Naive thymus-derived CD4-positive, alpha-beta T cell (primary cell): Measurements from ENCODE around the gene SMG9. TPM values are rescaled to one million over a fixed set of nuclear protein-coding genes. Genes with fewer than 3 reads are reported as not detected.

ENCODE experiments used
- ATAC-seq: fragments of 150-1000 bp; cut with Tn5 transposase; 2 replicates; pipeline ENCODE4 v1.10.0; 2021; ENCODE audit warnings: mild to moderate bottlenecking, moderate library complexity
- CTCF ChIA-PET: fragments of 350-600 bp; sonication (Branson Sonifier 250); formaldehyde crosslinking; loops from one replicate; lab custom pipeline; 2021; ENCODE audit warnings: antibody characterized with exemption; lab: Charles Lee
- POLR2A ChIA-PET: fragments of 350-600 bp; sonication (Branson Sonifier 250); formaldehyde crosslinking; loops from one replicate; lab custom pipeline; 2021; ENCODE audit warnings: antibody characterized with exemption, inconsistent platforms; lab: Charles Lee
- DNase-seq, 9 donors: peaks; one replicate each; pipeline versions ENCODE4 v3.0.0 to v3.0.0-alpha.2; 2020 to 2022; ENCODE audit warnings: mixed read lengths in 1 of 9
- H3K27ac ChIP-seq: one replicate; pipeline ENCODE4 v1.7.0; 2013; ENCODE audit warnings: mild to moderate bottlenecking, low read depth, low read length, moderate library complexity
- H3K27me3 ChIP-seq, 2 donors: one replicate each; pipeline ENCODE4 v1.7.0; 2013; ENCODE audit warnings: low read length in 2 of 2, mild to moderate bottlenecking in 2 of 2, moderate library complexity in 2 of 2; ENCODE audit not compliant: control insufficient read depth in 2 of 2, insufficient read depth in 2 of 2
- H3K36me3 ChIP-seq, 3 experiments: 1 replicate in 2 of 3; 2 replicates in 1 of 3; pipeline ENCODE4 v1.7.0; 2013; ENCODE audit warnings: low read length in 3 of 3, mild to moderate bottlenecking in 3 of 3, moderate library complexity in 1 of 3; ENCODE audit not compliant: insufficient read depth in 3 of 3, control insufficient read depth in 2 of 3
- H3K4me1 ChIP-seq, 2 donors: one replicate each; pipeline ENCODE4 v1.7.0; 2013; ENCODE audit warnings: low read length in 2 of 2, mild to moderate bottlenecking in 2 of 2, moderate library complexity in 1 of 2; ENCODE audit not compliant: control insufficient read depth in 2 of 2, insufficient read depth in 2 of 2
- H3K4me3 ChIP-seq: 2 replicates; pipeline ENCODE4 v1.7.0; 2013; ENCODE audit warnings: mild to moderate bottlenecking, low read length
- H3K9me3 ChIP-seq, 3 experiments: 1 replicate in 2 of 3; 2 replicates in 1 of 3; pipeline ENCODE4 v1.7.0; 2013; ENCODE audit warnings: low read length in 3 of 3; ENCODE audit not compliant: control insufficient read depth in 2 of 3
- H3K27ac Mint-ChIP-seq, 9 donors: one replicate each; pipeline ENCODE4 v1.8.0; 2020 to 2022; ENCODE audit warnings: mixed read lengths in 9 of 9, mild to moderate bottlenecking in 8 of 9, moderate library complexity in 5 of 9, inconsistent platforms in 2 of 9
- H3K27me3 Mint-ChIP-seq, 5 donors: one replicate each; pipeline ENCODE4 v1.8.0; 2021 to 2022; ENCODE audit warnings: mixed read lengths in 5 of 5, mild to moderate bottlenecking in 1 of 5
- H3K36me3 Mint-ChIP-seq, 5 donors: one replicate each; pipeline ENCODE4 v1.8.0; 2020 to 2022; ENCODE audit warnings: mixed read lengths in 5 of 5, mild to moderate bottlenecking in 3 of 5, inconsistent platforms in 1 of 5
- H3K4me1 Mint-ChIP-seq, 7 donors: one replicate each; pipeline ENCODE4 v1.8.0; 2020 to 2022; ENCODE audit warnings: mixed read lengths in 7 of 7, mild to moderate bottlenecking in 3 of 7, inconsistent platforms in 1 of 7
- H3K4me3 Mint-ChIP-seq, 10 donors: one replicate each; pipeline ENCODE4 v1.8.0; 2020 to 2022; ENCODE audit warnings: mild to moderate bottlenecking in 10 of 10, mixed read lengths in 10 of 10, moderate library complexity in 6 of 10, inconsistent platforms in 2 of 10
- H3K9me3 Mint-ChIP-seq, 11 donors: one replicate each; pipeline ENCODE4 v1.8.0; 2020 to 2022; ENCODE audit warnings: mixed read lengths in 11 of 11, mild to moderate bottlenecking in 4 of 11, inconsistent platforms in 1 of 11, moderate library complexity in 1 of 11
- intact Hi-C, 2 donors: fragments of 100-400 bp; cut with micrococcal nuclease; formaldehyde crosslinking; loops; one replicate each; pipeline ENCODE4 v1.15.1; 2023
- polyA plus RNA-seq, 2 donors: library from polyadenylated mRNA; unstranded; fragments of 300-500 nt; fragmentation: Illumina TruSeq; gene quantifications; one replicate each; pipeline ENCODE4 v1.2.3, GENCODE V29; 2021
- total RNA-seq, 6 experiments: library from RNA in 5 of 6; stranded (reverse) in 5 of 6; gene quantifications; 1 replicate in 5 of 6; 2 replicates in 1 of 6; pipeline ENCODE4 v1.2.3 and lab custom pipeline; 2021 to 2026

The SMG9 gene
- total and polyA plus RNA-seq, 7 experiments from 2014 or later: 7.9 to 75.9 (median 50.5) TPM

DNA sequence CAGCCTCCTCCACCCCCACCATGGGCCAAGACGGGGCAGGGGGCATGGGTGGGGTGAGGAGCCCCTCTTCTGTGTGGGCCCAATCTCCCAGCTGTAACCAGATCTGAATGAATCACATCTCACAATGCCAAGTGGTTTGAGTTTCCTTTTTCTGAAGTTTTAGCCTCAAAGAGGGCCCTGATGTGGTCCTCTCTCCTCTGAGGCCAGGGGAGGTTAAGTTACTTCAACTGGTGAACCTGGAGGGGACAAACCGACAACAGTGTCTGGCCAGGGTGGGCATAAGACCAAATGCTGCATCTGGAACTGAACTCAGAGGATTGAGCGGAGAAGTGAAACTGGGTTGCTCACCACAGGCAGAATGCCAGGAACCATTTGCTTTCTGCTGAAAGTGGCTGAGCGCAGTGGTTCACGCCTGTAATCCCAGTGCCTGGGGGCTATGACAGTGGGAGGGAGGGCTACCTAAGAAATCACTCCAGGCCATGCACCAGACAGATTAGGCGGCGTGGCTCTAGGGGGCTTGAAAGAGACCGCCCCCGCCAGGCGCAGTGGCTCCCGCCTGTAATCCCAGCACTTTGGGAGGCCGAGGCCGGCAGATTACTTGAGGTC is 54.3 kb downstream of the SMG9 start:
- ATAC-seq: peak; percentile 15
- peak overlapping the region; percentile 47 to 100 (median 91) for H3K27ac Mint-ChIP-seq
- H3K4me1 Mint-ChIP-seq: peaks cover 12 to 28% (median 22%) of the 10 kb centered on the region in 7 donors
- Histone ChIP-seq H3K27me3 (peaks cover 0 to 3% of the 10 kb centered on the region in 2 donors), H3K9me3 (no peaks in the 10 kb centered on the region), H3K36me3 (no peaks in the 10 kb centered on the region), H3K4me1 (peaks cover 3 to 13% of the 10 kb centered on the region in 2 donors), H3K27ac (peak overlapping the region; percentile 34), H3K4me3 (no peak overlapping the region)
- H3K9me3 Mint-ChIP-seq: peaks cover 0 to 8% (median 0%) of the 10 kb centered on the region in 11 donors
- peak in 4 of 9 donors; percentile 1 to 10 (median 4) for DNase-seq
- ChIA-PET POLR2A (interaction anchor here (0.8 to 1.4 kb wide), 2 partner anchors 33 to 44 kb away, joined by 3 read pairs; no protein-coding TSS in a partner anchor), CTCF (no interaction called here)
- peaks cover 0 to 17% (median 13%) of the 10 kb centered on the region in 5 donors for H3K27me3 Mint-ChIP-seq
- H3K4me3 Mint-ChIP-seq: peak overlapping the region; percentile 66 to 92 (median 81)
- intact Hi-C loops: loop anchor here in 1 of 2 donors (2.0 kb wide), 1 partner anchor 54 kb away; the partner anchor contains the start of gene SMG9
- peaks cover 0 to 3% (median under 1%) of the 10 kb centered on the region in 5 donors for H3K36me3 Mint-ChIP-seq

GRCh38 chr19:43699506-43700394 is 55.0 kb downstream of the SMG9 start:
- H3K27ac Mint-ChIP-seq: peak overlapping the region; percentile 47 to 100 (median 90)
- no peak for ATAC-seq
- Histone ChIP-seq H3K9me3 (no peaks in the 10 kb centered on the region), H3K27me3 (peaks cover 0 to 3% of the 10 kb centered on the region in 2 donors), H3K4me3 (peak overlapping the region; percentile 30), H3K27ac (peak overlapping the region; percentile 34), H3K4me1 (peaks cover 3 to 13% of the 10 kb centered on the region in 2 donors), H3K36me3 (no peaks in the 10 kb centered on the region)
- ChIA-PET CTCF (no interaction called here), POLR2A (interaction anchor here (0.6 kb wide), 1 partner anchor 261 kb away, joined by 4 read pairs; no protein-coding TSS in a partner anchor)
- peaks cover 0 to 7% (median 4%) of the 10 kb centered on the region in 5 donors for H3K36me3 Mint-ChIP-seq
- peaks cover 12 to 28% (median 22%) of the 10 kb centered on the region in 7 donors for H3K4me1 Mint-ChIP-seq
- peaks cover 0 to 17% (median 13%) of the 10 kb centered on the region in 5 donors for H3K27me3 Mint-ChIP-seq
- H3K9me3 Mint-ChIP-seq: peaks cover 0 to 13% (median 3%) of the 10 kb centered on the region in 11 donors
- intact Hi-C loops: loop anchor here in 1 of 2 donors (2.0 kb wide), 1 partner anchor 55 kb away; the partner anchor contains the start of gene SMG9
- DNase-seq: peak in 2 of 9 donors; percentile 2
- H3K4me3 Mint-ChIP-seq: peak overlapping the region in 9 of 10 donors; percentile 66 to 92 (median 81)

DNA sequence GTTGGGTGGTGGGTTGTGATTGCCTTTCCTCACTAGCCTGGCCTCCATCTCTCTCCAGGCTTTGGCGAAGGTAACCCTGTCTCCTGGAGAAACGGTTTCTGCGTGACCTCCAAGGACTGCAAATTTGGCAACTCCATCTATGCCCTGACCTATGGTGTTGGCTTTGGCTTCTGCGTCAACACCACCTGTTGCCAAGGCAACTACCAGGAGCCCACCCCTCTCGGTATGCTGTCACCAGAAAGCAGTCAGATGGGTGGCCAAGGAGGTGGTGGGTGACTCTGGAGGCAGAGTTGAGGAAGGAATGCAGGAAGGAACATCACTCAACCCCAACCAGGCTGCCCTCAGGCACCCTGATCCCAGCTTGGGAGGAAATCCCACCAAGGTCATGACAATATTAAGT is 57.5 kb downstream of the SMG9 start:
- ATAC-seq (no peak), DNase-seq (no peak)
- Mint-ChIP-seq H3K36me3 (peaks cover 0 to 7% (median 5%) of the 10 kb centered on the region in 5 donors), H3K4me1 (peaks cover 12 to 27% (median 21%) of the 10 kb centered on the region in 7 donors), H3K27me3 (peaks cover 0 to 21% (median 13%) of the 10 kb centered on the region in 5 donors), H3K9me3 (peaks cover 0 to 22% (median 6%) of the 10 kb centered on the region in 11 donors), H3K27ac (no peak overlapping the region), H3K4me3 (no peak overlapping the region)
- intact Hi-C loops: no loop called here
- ChIA-PET POLR2A (no interaction called here), CTCF (no interaction called here)
- Histone ChIP-seq H3K4me1 (peaks cover 3 to 13% of the 10 kb centered on the region in 2 donors), H3K27me3 (peaks cover 0 to 3% of the 10 kb centered on the region in 2 donors), H3K36me3 (no peaks in the 10 kb centered on the region), H3K27ac (no peak overlapping the region), H3K4me3 (no peak overlapping the region), H3K9me3 (peaks cover 0 to 2% (median 0%) of the 10 kb centered on the region in 3 experiments)

GRCh38 chr19:43695985-43696704 is 58.6 kb downstream of the SMG9 start:
- intact Hi-C loops: no loop called here
- H3K9me3 Mint-ChIP-seq: peaks cover 0 to 34% (median 13%) of the 10 kb centered on the region in 11 donors
- Histone ChIP-seq H3K27me3 (peaks cover 0 to 3% of the 10 kb centered on the region in 2 donors), H3K27ac (no peak overlapping the region), H3K36me3 (no peaks in the 10 kb centered on the region), H3K4me1 (peaks cover 3 to 13% of the 10 kb centered on the region in 2 donors), H3K4me3 (no peak overlapping the region), H3K9me3 (peaks cover 0 to 13% (median 0%) of the 10 kb centered on the region in 3 experiments)
- peaks cover 7 to 21% (median 15%) of the 10 kb centered on the region in 7 donors for H3K4me1 Mint-ChIP-seq
- peaks cover 0 to 21% (median 13%) of the 10 kb centered on the region in 5 donors for H3K27me3 Mint-ChIP-seq
- no peak overlapping the region for H3K27ac Mint-ChIP-seq
- CTCF ChIA-PET: interaction anchor here (0.6 to 1.4 kb wide), 2 partner anchors 9 to 59 kb away, joined by 3 read pairs; no protein-coding TSS in a partner anchor
- H3K4me3 Mint-ChIP-seq: no peak overlapping the region
- DNase-seq: no peak
- peaks cover 0 to 7% (median 5%) of the 10 kb centered on the region in 5 donors for H3K36me3 Mint-ChIP-seq
- no peak for ATAC-seq
- POLR2A ChIA-PET: no interaction called here

- Mint-ChIP-seq H3K27ac (no peak overlapping the region), H3K36me3 (peaks cover 3 to 10% (median 6%) of the 10 kb centered on the region in 5 donors), H3K4me3 (no peak overlapping the region), H3K9me3 (peaks cover 0 to 45% (median 19%) of the 10 kb centered on the region in 11 donors), H3K27me3 (peaks cover 0 to 15% (median 10%) of the 10 kb centered on the region in 5 donors), H3K4me1 (peaks cover 0 to 6% (median 3%) of the 10 kb centered on the region in 7 donors)
- Histone ChIP-seq H3K27ac (no peak overlapping the region), H3K9me3 (peaks cover 0 to 21% (median 7%) of the 10 kb centered on the region in 3 experiments), H3K4me3 (no peak overlapping the region), H3K4me1 (peaks cover 0 to under 1% of the 10 kb centered on the region in 2 donors), H3K27me3 (no peaks in the 10 kb centered on the region), H3K36me3 (no peaks in the 10 kb centered on the region)
- intact Hi-C loops: no loop called here
- DNase-seq (no peak), ATAC-seq (no peak)
- POLR2A ChIA-PET: no interaction called here
- CTCF ChIA-PET: no interaction called here
Measured at GRCh38 chr19:43694553-43694952, 60.2 kb downstream of the SMG9 start.

GRCh38 chr19:43692877-43693276 is 61.9 kb downstream of the SMG9 start:
- POLR2A ChIA-PET: no interaction called here
- no peak overlapping the region for H3K4me3 Mint-ChIP-seq
- intact Hi-C loops: no loop called here
- Histone ChIP-seq H3K4me3 (no peak overlapping the region), H3K27ac (no peak overlapping the region), H3K4me1 (no peaks in the 10 kb centered on the region), H3K27me3 (no peaks in the 10 kb centered on the region), H3K36me3 (no peaks in the 10 kb centered on the region), H3K9me3 (peaks cover 0 to 21% (median 7%) of the 10 kb centered on the region in 3 experiments)
- CTCF ChIA-PET: no interaction called here
- peaks cover 3 to 10% (median 6%) of the 10 kb centered on the region in 5 donors for H3K36me3 Mint-ChIP-seq
- DNase-seq (no peak), ATAC-seq (peak; percentile 67)
- no peak overlapping the region for H3K27ac Mint-ChIP-seq
- H3K9me3 Mint-ChIP-seq: peaks cover 0 to 45% (median 19%) of the 10 kb centered on the region in 11 donors
- peaks cover 0 to 9% (median 5%) of the 10 kb centered on the region in 5 donors for H3K27me3 Mint-ChIP-seq
- no peaks in the 10 kb centered on the region for H3K4me1 Mint-ChIP-seq
